OCI-LY7 (cell line): ENCODE results near the gene RGS2.

Experiments used
- EZH2phosphoT487 ChIP-seq: fragments of 200-600 bp; sonication (generic); IDR thresholded peaks from 2 replicates; pipeline ENCODE4 v1.6.1; 2018; ENCODE audit warnings: low read depth, borderline replicate concordance, mild to moderate bottlenecking, mixed run types, antibody characterized with exemption, low read length, moderate library complexity, mixed read lengths
- TF ChIP-seq, protein P1 (sequence below): fragments of 200-600 bp; sonication (generic); conservative IDR thresholded peaks from 2 replicates; pipeline ENCODE4 v1.5.1; 2014; ENCODE audit warnings: mild to moderate bottlenecking, antibody characterized with exemption, low read length, moderate library complexity, mixed read lengths

DNA sequence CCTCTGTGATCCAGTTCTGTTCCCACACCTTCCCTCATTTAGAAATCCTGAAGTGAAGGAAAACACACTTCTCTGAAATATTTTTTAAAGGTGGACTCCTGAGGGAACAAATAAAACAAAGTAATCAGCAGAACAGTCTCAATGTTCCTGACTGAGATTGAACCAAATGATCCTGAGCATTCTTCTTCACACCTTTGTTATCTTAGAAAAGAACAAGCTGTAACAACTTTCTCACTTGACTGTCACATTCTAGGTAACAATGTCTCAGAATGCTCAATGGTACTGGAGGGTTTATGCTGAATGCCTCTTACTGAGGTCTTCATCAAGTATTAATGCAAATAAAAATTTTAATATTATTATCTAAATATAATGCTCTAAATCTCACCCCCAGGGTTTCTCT is 40.4 kb upstream of the RGS2 start:
- TF ChIP-seq, protein P1, sequence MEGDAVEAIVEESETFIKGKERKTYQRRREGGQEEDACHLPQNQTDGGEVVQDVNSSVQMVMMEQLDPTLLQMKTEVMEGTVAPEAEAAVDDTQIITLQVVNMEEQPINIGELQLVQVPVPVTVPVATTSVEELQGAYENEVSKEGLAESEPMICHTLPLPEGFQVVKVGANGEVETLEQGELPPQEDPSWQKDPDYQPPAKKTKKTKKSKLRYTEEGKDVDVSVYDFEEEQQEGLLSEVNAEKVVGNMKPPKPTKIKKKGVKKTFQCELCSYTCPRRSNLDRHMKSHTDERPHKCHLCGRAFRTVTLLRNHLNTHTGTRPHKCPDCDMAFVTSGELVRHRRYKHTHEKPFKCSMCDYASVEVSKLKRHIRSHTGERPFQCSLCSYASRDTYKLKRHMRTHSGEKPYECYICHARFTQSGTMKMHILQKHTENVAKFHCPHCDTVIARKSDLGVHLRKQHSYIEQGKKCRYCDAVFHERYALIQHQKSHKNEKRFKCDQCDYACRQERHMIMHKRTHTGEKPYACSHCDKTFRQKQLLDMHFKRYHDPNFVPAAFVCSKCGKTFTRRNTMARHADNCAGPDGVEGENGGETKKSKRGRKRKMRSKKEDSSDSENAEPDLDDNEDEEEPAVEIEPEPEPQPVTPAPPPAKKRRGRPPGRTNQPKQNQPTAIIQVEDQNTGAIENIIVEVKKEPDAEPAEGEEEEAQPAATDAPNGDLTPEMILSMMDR, result no peak
- TF ChIP-seq EZH2phosphoT487, result no peak
